ENCODE results near the gene KCNJ6.
"Not testable (repeated sequence)": the region's sequence is repeated elsewhere in the genome, so short reads cannot be mapped to it uniquely, and the experiment has no call there.

KCNJ6 gene

DNA sequence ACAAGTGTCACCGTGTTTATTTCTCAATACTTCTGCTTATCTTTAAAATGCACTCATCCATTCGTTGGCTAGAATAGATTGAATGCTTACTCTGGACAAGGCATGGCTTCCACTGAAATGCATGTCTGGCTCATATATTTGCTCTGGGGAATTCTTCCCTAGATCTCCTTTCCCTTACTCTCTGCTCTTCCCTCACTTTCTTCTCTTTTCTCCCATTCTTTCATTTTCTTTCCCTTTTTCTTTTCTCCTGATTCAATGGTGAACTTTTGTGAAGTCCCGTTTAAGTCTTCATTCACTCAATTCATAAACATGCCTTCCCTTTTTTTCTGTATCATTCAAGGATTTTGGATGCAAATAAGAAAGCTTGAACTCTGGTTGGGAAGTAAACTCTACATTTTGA, 315.2 kb downstream of the KCNJ6 start:
- Mint-ChIP-seq H3K36me3 (ENCODE audit: low read depth) (no peaks in the 10 kb centered on the region), H3K4me3 (no peak overlapping the region), H3K27ac (no peak overlapping the region), H3K4me1 (peaks cover 11% of the 10 kb centered on the region), H3K27me3 (ENCODE audit: low read depth) (peaks cover 16% of the 10 kb centered on the region), H3K9me3 (peaks cover 3% of the 10 kb centered on the region)
- TF ChIP-seq, protein P1, sequence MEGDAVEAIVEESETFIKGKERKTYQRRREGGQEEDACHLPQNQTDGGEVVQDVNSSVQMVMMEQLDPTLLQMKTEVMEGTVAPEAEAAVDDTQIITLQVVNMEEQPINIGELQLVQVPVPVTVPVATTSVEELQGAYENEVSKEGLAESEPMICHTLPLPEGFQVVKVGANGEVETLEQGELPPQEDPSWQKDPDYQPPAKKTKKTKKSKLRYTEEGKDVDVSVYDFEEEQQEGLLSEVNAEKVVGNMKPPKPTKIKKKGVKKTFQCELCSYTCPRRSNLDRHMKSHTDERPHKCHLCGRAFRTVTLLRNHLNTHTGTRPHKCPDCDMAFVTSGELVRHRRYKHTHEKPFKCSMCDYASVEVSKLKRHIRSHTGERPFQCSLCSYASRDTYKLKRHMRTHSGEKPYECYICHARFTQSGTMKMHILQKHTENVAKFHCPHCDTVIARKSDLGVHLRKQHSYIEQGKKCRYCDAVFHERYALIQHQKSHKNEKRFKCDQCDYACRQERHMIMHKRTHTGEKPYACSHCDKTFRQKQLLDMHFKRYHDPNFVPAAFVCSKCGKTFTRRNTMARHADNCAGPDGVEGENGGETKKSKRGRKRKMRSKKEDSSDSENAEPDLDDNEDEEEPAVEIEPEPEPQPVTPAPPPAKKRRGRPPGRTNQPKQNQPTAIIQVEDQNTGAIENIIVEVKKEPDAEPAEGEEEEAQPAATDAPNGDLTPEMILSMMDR (IDR thresholded peaks at IDR 0.05; ENCODE audit: unreplicated experiment in 3 of 3), result no peak

DNA sequence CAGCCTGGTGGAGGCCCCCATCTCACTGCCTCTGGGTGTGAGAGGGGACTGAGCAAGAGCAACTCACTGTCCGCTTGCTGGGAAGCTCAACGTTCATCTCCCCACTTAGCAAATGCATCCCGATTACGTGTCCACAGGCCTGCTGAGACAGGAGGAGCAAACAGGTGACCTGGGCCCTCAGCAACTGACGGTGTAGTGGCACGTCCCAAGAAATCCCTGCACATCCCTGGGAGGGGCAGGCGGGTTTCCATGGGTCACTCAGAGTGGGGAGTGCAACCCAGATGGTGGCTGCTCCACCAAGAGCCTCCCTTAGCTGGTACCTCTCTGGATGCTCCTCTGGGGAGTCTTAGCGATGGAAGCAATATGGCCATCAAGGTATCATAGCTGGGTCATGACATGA, 320.3 kb downstream of the KCNJ6 start:
- Mint-ChIP-seq H3K27ac (no peak overlapping the region), H3K4me3 (no peak overlapping the region), H3K27me3 (ENCODE audit: low read depth) (peaks cover 26% of the 10 kb centered on the region), H3K4me1 (peaks cover 6% of the 10 kb centered on the region), H3K36me3 (ENCODE audit: low read depth) (no peaks in the 10 kb centered on the region), H3K9me3 (peaks cover 3% of the 10 kb centered on the region)
- TF ChIP-seq, protein P1 (IDR thresholded peaks at IDR 0.05; ENCODE audit: unreplicated experiment in 3 of 3), result no peak

DNA sequence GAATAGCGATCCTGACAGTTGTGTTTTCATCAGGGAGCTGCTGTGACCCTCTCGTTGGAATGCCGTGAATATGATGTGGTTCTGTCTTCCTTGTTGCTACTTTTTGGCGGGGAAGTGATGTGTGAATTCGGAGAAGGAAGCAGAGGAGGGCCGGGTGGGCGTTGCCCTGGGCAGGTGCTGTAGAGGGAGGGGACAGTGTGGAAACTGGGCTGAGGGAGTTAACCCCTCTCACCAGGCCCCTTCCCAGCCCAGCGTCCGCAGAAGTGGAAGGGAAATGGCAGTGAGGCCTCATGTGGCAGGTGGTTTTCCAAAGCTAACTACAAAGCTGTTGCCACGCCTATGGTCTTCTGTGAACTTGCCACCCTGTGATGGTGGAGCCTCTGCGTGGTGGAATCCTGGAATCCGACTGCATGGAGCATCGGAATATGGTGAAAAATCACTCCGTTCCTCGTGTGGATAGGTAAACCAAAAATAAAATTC, 321.7 kb downstream of the KCNJ6 start:
- Mint-ChIP-seq H3K9me3 (peaks cover 3% of the 10 kb centered on the region), H3K27ac (no peak overlapping the region), H3K4me3 (no peak overlapping the region), H3K27me3 (ENCODE audit: low read depth) (peaks cover 23% of the 10 kb centered on the region), H3K4me1 (no peaks in the 10 kb centered on the region), H3K36me3 (ENCODE audit: low read depth) (no peaks in the 10 kb centered on the region)
- TF ChIP-seq, protein P1 (IDR thresholded peaks at IDR 0.05; ENCODE audit: unreplicated experiment in 3 of 3), result no peak

DNA sequence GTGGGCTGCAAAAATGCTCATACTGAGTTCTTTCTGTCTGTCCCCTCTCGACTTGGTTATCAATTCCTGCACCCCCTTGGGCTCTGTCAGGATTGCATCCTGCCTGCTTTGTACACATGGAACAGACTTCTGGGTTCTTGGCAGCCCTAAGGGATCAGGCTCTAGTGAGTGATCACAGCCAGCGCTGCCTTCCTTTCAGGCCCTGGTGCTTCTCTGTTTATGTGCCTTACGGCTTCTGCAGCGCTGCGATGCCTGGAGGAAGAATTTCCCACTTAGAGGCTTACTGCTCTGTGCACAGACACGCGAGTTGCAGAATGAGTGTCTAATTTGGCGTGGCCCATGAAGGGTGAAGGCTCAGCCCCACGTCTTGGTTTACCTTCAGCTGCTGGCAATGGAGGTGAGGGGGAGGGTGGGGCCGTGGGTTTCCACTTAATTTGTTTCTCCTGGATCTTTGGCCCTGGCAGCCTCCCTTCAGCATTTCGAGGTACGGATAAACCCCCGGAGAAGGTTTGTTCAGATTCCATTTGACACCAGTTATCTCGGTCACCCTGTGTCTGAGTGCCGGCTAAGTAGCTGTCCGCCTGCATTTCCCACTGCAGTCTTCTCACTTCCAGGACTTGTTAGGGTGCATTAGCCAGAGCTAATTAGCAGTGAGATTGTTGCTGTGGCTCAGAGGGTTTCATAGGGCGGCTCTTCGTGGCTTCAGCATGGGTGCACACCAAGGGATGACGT, 322.4 kb downstream of the KCNJ6 start:
- TF ChIP-seq, protein P1 (IDR thresholded peaks at IDR 0.05; ENCODE audit: unreplicated experiment in 3 of 3), result no peak
- Mint-ChIP-seq H3K4me1 (no peaks in the 10 kb centered on the region), H3K27me3 (ENCODE audit: low read depth) (peaks cover 23% of the 10 kb centered on the region), H3K27ac (no peak overlapping the region), H3K4me3 (no peak overlapping the region), H3K9me3 (peaks cover 3% of the 10 kb centered on the region), H3K36me3 (ENCODE audit: low read depth) (no peaks in the 10 kb centered on the region)

DNA sequence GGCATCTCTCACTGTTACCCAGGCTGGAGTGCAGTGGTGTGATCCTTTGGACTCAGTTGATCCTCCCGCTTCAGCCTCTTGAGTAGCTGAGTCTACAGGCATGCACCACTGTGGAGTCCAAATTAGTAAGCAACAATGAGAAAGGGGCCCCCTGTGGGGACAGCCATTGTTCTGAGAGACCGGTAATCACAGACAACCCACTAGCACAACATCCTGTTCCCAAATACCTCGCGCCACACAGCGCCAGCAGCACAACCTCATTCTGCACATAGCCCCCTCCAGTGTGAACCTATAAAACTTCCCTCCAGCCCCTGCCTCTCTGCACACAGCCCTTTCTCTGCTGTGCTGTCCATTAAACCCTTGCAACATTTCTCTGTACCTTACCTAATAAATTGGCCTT, 323.2 kb downstream of the KCNJ6 start:
- H3K4me3 Mint-ChIP-seq, result no peak overlapping the region
- peaks cover 3% of the 10 kb centered on the region for H3K9me3 Mint-ChIP-seq
- peaks cover 19% of the 10 kb centered on the region for H3K27me3 Mint-ChIP-seq (ENCODE audit: low read depth)
- no peaks in the 10 kb centered on the region for H3K4me1 Mint-ChIP-seq
- H3K36me3 Mint-ChIP-seq (ENCODE audit: low read depth), result no peaks in the 10 kb centered on the region
- no peak overlapping the region for H3K27ac Mint-ChIP-seq
- TF ChIP-seq, protein P1 (IDR thresholded peaks at IDR 0.05; ENCODE audit: unreplicated experiment in 3 of 3), result no peak

DNA sequence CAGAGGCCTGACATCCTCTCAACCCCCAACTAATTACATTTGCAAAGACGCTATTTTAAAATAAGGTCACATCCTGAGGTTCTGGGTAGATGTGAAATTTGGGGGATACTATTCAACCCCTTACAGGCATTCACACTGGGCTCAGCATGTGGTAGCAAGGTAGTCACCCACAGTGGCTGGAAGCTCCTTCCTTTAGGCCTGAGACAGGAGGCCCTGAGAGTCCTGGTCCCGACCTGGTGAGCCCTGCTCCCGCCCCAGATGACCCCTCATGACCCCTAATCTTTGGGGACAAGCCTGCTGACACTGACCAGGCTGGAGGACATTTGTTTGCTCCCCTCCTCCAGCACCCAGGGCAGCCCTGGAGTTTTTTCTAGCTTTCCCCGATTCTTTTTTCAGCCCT, 323.8 kb downstream of the KCNJ6 start:
- Mint-ChIP-seq H3K27ac (no peak overlapping the region), H3K9me3 (peaks cover 3% of the 10 kb centered on the region), H3K4me1 (no peaks in the 10 kb centered on the region), H3K27me3 (ENCODE audit: low read depth) (peaks cover 19% of the 10 kb centered on the region), H3K4me3 (no peak overlapping the region), H3K36me3 (ENCODE audit: low read depth) (no peaks in the 10 kb centered on the region)
- TF ChIP-seq, protein P1 (IDR thresholded peaks at IDR 0.05; ENCODE audit: unreplicated experiment in 3 of 3), result no peak

DNA sequence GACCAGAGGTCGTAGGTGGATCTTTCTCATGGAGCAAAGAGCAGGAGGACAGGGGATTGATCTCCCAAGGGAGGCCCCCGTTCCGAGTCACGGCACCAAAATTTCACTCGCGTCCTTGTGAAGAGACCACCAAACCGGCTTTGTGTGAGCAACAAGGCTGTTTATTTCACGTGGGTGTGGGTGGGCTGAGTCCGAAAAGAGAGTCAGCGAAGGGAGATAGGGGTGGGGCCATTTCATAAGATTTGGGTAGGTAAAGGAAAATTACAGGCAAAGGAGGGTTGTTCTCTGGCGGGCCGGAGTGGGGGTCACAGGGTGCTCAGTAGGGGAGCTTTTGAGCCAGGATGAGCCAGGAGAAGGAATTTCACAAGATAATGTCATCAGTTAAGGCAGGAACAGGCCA, 324.3 kb downstream of the KCNJ6 start:
- not testable (repeated sequence) for H3K9me3 Mint-ChIP-seq; H3K4me1 Mint-ChIP-seq; H3K4me3 Mint-ChIP-seq; H3K36me3 Mint-ChIP-seq (ENCODE audit: low read depth); H3K27ac Mint-ChIP-seq
- H3K27me3 Mint-ChIP-seq (ENCODE audit: low read depth), result peaks cover 19% of the 10 kb centered on the region

DNA sequence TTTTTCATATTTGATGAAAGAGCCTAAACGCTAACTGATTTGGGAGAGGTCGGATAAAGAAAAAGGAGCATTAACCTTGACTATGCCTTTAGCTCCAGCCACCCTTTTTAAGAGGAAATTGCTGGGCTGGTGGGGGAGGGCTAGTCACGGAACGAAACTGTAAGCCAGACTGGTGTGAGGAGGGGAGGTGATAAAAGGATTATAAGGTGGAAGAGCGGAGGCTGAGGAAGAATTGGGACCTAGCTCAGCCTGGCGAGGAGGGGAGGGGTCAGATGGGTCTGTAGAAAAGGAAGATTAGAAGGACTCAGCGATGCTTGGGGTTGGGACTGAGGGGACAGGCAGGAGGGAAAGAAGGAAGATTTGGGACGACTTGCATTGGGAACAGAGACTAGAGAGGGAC, 325.4 kb downstream of the KCNJ6 start:
- H3K9me3 Mint-ChIP-seq, result not testable (repeated sequence)

DNA sequence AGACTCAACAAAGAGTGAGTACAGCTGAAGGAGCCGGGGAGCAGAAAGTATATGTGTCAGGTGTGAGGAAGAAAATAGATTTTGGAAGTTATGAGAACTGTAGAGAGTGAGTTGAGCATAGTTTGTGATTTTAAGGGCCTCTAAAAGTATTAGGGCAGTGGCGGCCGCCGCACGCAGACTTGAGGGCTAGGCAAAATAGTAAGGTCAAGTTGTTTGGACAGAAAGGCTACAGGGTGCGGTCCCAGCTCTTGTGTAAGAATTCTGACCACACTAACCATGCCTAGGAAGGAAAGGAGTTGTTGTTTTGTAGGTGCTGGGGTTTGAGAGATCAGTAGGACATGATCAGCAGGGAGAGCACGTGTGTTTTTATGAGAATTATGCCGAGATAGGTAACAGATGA, 327.6 kb downstream of the KCNJ6 start:
- not testable (repeated sequence) for H3K36me3 Mint-ChIP-seq (ENCODE audit: low read depth); H3K4me3 Mint-ChIP-seq; H3K27me3 Mint-ChIP-seq (ENCODE audit: low read depth); H3K27ac Mint-ChIP-seq; H3K9me3 Mint-ChIP-seq; H3K4me1 Mint-ChIP-seq

More for the DNA sequence above, 325.4 kb downstream of the KCNJ6 start:
- not testable (repeated sequence) for H3K4me1 Mint-ChIP-seq; H3K36me3 Mint-ChIP-seq (ENCODE audit: low read depth); H3K4me3 Mint-ChIP-seq; H3K27ac Mint-ChIP-seq
- peaks cover 19% of the 10 kb centered on the region for H3K27me3 Mint-ChIP-seq (ENCODE audit: low read depth)
